HG03025 (cell line): ENCODE data around the gene ARL3.

Experiments
- ATAC-seq: cut with Tn5 transposase; IDR thresholded peaks from one replicate; pipeline ENCODE4 v1.9.1; 2021; ENCODE audit warnings: mild to moderate bottlenecking, moderate library complexity; ENCODE audit not compliant: unreplicated experiment, low FRiP score

Gene ARL3

GRCh38 chr10:102654969-102655368, 59.2 kb downstream of the ARL3 start:
- no peak for ATAC-seq

GRCh38 chr10:102654566-102654965, 59.6 kb downstream of the ARL3 start:
- no peak for ATAC-seq

- ATAC-seq = no peak
Measured at GRCh38 chr10:102653060-102653459, 61.1 kb downstream of the ARL3 start.

DNA sequence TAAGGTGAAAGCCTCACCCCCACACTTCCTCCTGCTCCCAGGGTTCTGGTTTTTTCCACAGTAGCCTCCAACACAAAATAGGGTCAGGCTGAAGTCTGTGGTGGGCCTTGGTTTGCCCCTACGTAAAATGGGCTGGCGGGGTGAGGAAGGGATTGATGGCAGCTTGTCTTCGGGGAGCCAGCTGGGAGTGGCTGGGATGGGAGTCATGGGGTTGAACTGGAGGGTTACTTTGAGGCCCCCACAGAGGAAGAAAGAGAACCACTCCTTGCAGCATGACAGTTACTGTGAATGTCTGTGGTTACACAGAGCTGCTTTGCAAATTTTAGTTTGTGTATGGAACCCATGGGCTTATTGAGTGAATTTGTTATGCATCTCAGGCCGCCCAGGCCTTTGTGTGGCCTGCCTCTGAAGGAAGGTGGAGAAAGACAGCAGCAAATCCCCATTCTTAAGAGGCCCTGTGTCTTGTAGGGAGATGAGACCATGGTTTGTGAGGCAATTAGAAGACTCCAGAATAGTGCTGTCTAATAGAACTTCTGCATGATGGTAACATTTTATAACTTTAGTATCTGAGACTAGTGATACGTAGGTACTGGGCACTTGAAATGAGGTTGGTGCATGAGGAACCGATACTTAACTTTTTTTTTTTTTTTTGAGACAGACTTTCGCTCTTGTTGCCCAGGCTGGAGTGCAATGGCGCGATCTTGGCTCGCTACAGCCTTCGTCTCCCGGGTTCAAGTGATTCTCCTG, 61.9 kb downstream of the ARL3 start:
- ATAC-seq = no peak

GRCh38 chr10:102651455-102652169, 62.6 kb downstream of the ARL3 start:
- no peak for ATAC-seq

DNA sequence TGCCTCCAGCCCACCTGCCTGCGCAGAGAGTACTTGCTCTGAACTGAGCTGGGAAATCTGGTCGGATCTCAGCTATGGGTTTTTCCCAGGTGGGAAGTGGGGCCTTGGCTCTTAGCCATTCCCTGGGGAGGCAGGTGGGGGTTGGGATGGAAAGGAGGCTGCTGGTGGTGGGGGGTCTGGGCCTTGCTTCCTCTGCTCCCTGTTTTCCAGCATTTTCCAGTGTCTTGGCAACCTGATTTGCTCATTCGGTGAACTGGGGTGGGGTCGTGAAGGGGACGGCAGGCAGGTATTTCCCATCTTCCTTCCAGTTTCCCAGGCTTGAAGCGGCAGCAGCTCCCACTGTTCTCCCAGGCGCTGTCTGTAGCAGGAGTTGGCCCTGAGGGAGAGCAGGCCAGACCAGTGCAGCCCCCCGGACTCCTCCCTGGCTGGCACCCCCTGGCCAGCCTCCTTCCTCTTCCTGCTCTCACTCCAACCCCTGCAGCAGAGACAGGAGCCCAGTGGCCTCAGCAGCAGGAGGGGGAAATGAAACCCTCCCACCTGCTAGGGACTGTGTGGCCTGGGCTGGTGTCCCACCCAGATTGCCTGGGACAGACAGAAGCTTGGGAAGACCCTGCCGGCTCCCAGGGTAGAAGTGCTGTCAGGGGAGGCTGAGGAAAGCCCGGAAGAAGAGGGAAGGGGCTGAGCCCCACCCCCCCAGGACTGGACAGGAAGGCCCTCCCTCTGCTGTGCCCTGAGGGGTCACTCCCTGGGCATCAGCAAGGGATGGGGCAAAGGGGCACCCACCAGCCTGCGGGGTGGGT, 63.3 kb downstream of the ARL3 start:
- ATAC-seq = no peak

DNA sequence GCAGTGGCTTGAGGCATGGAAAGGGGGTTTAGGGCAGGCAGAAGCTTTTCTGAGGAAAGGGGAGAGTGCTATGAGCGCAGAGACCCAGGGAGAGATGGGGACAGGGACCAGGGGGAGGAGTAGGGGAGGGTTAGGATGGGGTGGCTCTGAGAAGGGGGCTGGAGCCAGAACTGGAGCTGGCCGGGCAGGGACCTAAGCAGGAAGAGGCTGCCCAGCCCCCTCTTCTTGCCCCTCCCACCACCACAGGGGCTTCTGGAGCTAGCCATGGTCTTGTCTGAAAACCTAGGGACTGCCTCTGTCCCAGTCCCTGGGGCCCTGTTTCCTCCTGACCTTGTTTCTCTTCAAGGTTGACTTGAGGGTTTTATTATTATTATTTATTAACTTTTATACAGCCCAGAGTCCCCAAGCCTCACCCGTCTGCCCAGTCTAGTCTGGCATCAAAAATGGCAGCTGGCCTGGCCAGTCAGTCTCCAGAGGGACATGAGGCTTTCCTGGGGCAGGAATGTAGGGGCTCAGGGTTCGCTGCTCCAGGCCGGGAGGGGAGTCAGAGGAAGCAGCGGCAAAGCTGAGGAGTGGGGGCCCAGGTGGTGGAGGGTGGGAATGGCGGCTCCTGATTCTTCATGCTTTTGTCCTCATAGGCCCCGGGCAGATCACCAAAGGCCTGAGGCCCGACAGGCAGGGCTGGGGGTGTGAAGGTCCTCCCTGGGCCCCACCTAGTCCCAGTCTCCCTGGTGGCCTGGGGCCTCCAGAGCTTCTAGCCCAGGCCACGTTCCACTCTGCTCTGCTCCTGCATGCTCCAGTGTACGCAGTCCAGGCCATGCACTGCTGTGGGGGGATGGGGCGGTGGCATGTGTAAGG, 64.2 kb downstream of the ARL3 start:
- ATAC-seq = no peak

DNA sequence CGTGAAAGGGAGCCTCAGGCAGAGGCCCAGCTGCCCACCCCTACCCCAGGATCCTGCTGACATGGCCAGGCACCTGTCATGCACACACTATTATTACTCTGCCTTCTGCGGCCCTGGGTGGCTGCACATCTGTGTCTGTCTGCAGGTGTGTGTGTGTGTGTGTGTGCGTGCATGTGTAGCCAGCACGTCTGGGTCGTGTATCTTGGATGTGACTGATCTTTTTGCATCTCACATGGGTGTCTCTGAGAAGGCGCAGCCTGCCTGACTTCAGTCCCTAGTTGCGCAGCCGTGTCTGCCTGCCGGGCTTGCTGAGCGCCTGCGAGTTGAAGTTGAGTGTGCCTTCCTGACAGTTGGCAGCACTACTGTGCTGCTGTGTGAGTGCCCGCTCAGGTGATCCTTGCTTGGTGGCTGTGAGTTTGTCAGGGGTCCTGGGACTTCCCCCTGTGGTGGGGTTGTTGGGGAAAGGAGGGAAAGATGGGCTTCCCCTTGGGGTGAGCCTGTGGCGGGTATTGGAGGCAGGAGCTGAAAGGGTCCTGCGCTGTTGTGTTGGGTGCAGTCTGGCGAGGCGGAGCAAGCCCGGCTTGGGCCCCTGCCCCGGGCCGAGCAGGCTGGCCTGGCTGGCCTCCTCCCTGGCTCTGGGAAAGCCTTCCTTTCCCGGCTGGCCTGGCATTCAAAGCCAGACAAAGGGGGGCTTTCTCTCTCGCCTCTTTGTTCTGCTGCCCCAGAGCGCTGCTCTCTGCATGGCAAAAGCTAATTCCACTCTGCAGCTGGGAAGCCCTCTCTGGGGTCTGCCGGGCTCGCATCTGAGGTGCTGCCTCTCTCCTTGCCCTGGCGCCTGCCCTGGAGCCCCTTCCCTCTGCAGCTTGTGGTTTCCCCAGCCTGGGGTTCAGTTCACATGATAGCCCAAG, 65.1 kb downstream of the ARL3 start:
- ATAC-seq = no peak

DNA sequence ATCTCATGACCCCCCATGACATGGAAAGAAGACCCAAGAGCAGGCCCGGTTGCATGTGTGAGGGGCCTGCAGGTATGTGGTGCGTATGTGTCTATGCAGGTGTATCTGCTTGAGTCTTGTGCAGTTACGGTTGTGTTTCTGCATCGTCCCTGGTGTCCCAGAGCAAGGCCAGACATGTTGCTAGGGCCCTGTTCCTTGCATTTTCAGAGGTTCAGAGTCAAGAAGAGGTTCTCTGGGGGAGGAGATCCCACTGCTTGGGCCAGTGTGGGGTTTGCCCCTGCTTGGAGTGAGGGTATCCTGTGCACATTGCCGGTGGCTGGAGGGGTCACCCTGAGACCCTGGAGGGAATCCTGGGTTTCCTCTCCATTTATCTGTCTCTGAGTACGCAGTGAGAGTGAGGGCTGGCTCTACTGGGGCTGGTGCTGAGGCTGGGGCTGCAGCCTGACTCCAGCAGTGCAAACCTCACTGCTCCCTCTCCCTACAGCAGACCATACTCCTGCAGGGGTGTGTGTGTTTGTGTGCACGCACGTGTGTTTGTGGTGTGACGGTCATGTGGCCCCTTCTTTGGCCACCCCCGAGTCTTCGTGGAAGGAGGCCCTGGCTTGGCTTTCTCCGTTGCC, 65.8 kb downstream of the ARL3 start:
- no peak for ATAC-seq

DNA sequence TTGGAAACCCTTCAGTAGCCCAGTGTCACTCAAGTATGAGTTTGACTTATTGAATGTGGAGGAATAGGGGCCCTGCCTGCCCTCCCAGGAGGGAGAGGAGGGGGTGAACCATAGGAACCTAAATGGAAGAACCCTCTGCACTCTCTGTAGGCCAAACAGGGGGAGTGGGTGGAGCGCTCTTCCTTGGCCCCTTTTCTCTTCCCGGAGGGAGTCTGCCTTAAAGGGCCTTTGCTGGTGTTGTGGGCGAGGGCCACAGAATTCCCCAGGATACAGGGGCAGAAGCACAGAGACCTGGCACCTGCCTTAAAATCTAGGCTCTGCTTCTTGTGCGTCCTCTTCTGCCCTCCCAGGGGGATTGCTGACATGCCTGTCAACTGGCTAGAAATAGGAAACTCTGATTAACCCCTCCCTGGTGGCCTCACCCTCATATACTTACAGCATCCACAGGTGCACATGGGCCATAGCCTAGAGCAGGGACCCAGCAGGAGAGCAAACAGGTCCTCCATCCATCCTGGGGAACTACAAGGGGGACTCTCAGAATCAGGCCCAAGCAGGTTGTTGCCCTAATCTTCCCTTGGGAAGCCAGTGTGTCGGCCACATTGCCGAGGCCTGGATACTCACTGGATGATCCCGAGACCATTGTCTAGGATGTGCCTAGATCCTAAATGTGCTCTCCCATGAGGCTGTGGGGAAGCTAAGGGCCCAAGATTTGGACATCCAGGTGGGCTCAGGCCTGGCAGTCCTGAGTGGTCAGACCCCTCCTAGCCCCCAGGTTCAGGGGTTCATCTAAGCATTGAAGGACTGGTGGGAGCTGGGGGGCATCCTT, 66.5 kb downstream of the ARL3 start:
- no peak for ATAC-seq

- ATAC-seq = no peak
Measured at GRCh38 chr10:102646610-102647442, 67.4 kb downstream of the ARL3 start.

GRCh38 chr10:102645741-102646609, 68.2 kb downstream of the ARL3 start:
- ATAC-seq = no peak

DNA sequence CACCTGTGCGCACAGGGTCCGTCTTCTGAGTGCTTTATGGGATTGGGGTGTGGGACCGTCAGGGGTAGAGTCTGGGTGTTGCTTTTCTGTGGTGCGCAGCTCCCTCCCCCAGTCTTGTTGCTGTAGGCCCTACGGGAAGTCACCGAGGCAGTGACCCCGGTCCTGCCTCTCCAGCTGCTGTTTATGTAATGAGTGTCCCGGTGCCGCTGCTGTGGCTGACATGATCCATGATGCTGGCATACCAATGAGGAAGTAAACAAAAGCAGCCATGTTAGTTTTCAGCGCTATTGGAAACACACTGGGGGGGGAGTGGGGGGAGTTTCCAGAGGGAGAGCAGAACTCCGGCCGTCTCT, 68.8 kb downstream of the ARL3 start:
- no peak for ATAC-seq

GRCh38 chr10:102644646-102645387, 69.4 kb downstream of the ARL3 start:
- no peak for ATAC-seq

- ATAC-seq = no peak
Measured at GRCh38 chr10:102644066-102644645, 70.0 kb downstream of the ARL3 start, which contains the start of gene TRIM8. Gene TRIM8, plus strand, starts transcription at chr10:102644479. Its CDS starts 139 bp downstream, at chr10:102644618.
